Lower leg skin (tissue), 3 donors: ENCODE measurements around the gene CAPNS1.

Source experiments
- POLR2A ChIP-seq, 2 donors: fragments of 450-650 bp; IDR thresholded peaks; one replicate each; pipeline ENCODE4 v1.6.1; 2016 to 2017; ENCODE audit warnings: antibody characterized with exemption in 2 of 2, mild to moderate bottlenecking in 1 of 2, moderate library complexity in 1 of 2
- TF ChIP-seq, protein P1 (sequence below), 3 donors: fragments of 450-650 bp; IDR thresholded peaks; one replicate each; pipeline ENCODE4 v1.5.1; 2016; ENCODE audit warnings: antibody characterized with exemption in 3 of 3, mild to moderate bottlenecking in 3 of 3, moderate library complexity in 2 of 3

- TF ChIP-seq, protein P1, sequence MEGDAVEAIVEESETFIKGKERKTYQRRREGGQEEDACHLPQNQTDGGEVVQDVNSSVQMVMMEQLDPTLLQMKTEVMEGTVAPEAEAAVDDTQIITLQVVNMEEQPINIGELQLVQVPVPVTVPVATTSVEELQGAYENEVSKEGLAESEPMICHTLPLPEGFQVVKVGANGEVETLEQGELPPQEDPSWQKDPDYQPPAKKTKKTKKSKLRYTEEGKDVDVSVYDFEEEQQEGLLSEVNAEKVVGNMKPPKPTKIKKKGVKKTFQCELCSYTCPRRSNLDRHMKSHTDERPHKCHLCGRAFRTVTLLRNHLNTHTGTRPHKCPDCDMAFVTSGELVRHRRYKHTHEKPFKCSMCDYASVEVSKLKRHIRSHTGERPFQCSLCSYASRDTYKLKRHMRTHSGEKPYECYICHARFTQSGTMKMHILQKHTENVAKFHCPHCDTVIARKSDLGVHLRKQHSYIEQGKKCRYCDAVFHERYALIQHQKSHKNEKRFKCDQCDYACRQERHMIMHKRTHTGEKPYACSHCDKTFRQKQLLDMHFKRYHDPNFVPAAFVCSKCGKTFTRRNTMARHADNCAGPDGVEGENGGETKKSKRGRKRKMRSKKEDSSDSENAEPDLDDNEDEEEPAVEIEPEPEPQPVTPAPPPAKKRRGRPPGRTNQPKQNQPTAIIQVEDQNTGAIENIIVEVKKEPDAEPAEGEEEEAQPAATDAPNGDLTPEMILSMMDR (IDR thresholded peaks at IDR 0.05), result no peak
- TF ChIP-seq POLR2A (IDR thresholded peaks at IDR 0.05), result no peak
Measured at GRCh38 chr19:36101550-36102327, 38.1 kb upstream of the CAPNS1 start.
